GM21367 (cell line): ENCODE measurements around the gene KRT79.
"Not testable (repeated sequence)": the region's sequence is repeated elsewhere in the genome, so short reads cannot be mapped to it uniquely, and the experiment has no call there.

Experiments
- ATAC-seq: cut with Tn5 transposase; IDR thresholded peaks from one replicate; pipeline ENCODE4 v1.9.1; 2021; ENCODE audit not compliant: unreplicated experiment

The KRT79 gene

DNA sequence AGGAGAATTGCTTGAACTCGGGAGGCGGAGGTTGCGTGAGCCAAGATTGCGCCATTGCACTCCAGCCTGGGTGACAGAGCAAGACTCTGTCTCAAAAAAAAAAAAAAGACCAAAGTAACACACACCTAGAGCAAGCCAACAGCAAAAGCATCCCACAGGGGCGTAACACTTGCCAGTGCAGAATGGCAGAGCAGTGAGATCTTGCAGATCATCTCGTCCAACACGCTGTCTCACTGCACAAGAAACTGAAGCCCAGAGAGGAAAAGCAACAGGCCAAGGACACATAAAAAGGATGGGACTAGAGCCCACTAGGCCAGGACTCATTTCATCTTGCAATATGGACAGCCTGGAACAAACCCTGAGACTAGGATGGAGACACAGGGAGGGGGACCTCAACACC lies 27.4 kb upstream of the KRT79 start:
- no peak for ATAC-seq

DNA sequence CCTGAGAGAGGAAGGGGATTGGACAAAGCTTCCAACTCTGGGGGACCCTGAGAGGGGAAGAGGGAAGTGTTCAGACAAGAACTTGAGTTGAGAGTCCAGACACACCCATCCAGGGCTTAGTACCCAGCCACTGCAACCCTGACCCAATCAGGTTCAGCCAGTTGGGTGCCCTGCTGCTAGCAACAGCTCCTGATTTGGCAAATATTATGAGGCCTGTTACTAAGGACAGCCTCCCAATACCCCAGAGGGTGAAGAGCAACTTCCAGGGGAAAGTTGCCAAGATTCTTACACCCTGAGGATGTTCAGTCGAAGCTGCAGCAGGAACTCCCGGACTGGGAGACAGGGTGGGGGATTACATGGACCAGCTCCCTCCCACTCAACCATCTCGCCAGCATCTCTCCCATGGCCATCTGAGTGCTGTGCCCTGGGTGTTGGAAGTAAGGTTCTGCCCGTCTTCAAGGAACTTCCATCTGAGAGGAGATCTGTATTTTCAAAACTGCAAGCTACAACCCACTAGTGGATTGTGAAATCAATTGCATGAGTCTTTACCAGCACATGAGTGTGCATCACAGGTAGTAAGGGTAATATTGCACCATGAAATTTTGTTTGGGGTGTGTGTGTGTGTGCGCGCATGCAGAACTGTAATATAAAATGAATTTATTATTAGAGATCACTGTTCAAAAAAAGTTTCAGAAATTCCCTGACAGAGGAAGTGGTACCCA lies 26.2 kb upstream of the KRT79 start:
- ATAC-seq = no peak

DNA sequence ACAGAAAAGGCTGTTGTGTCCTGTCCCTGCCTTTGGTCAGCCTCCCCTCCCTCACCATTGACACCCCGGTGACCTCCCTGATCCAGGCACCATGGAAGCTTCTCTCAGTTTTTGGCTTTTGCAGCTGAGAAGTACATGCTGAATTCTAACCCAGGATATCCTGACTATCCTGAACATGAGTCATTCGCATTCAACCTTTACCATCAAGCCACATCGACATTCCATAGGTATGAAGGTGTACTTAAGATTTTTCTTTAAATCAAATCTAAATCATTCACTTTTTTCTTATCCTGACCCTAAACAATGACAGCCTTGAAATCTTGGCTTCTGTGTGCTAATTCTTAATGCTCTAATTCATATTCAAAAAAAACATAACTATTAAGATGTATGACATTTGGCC lies 23.4 kb upstream of the KRT79 start:
- no peak for ATAC-seq

DNA sequence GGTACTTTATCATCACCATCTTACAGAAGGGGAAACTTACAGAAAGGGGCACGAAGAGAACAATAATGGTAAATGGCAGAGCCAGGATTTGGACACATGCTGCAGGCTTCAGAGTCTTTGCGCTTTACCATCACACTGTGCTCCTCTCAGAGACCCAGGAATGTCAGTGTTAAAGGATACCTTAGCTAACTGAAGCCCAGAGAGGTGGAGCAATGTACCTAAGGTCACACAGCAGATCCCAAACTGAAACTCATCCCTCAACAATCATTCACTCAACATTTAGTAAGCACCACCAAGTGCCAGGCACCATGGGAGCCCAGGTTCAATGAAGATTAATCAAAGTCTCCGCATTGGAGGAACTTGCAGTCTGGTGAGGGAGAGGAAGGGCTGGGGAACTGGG lies 22.7 kb upstream of the KRT79 start:
- ATAC-seq = no peak

DNA sequence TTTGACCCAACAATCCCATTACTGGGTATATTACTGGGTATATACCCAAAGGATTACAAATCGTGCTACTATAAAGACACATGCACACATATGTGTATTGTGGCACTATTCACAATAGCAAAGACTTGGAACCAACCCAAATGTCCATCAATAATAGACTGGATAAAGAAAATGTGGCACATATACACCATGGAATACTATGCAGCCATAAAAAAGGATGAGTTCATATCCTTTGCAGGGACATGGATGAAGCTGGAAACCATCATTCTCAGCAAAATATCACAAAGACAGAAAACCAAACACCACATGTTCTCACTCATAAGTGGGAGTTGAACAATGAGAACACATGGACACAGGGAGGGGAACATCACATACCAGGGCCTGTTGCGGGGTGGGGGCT lies 22.0 kb upstream of the KRT79 start:
- not testable (repeated sequence) for ATAC-seq

DNA sequence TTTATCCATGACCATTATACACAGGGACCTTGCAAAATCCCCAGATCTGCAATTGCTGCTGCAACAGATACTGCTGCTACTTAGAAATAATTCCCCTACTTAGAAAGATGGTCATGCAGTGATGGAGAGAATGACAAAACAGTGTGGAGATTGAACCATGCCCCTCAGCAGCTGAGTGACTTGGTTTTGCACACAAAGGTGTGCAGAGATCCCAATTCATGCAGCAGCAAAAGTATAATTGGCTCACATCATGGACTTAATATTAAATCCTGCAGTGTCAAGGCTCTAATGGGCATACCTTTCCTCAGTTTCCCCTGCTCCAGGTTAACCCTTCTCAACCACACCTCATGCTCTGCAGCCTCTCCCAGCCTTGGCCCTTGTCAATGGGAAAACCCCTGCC lies 17.7 kb upstream of the KRT79 start:
- no peak for ATAC-seq

DNA sequence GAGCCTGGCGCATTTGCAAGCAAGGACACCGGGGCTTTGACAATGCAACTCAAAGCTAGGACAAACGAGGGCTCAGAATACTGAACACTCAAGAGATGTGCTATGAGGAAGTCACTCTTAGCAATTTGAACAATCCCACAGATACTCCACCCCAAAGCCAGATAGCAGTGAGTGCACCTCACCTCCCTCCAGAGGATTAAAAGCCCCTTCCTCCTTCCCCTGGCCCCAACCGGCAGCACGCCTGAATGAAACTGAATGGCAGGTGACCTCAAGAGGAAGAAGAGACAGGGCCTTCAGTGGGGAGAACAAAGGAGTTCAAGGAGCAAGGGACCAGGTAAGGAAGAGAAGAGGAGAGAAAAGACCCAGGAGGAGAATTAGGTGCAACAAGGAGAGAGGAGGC lies 16.6 kb upstream of the KRT79 start:
- no peak for ATAC-seq

DNA sequence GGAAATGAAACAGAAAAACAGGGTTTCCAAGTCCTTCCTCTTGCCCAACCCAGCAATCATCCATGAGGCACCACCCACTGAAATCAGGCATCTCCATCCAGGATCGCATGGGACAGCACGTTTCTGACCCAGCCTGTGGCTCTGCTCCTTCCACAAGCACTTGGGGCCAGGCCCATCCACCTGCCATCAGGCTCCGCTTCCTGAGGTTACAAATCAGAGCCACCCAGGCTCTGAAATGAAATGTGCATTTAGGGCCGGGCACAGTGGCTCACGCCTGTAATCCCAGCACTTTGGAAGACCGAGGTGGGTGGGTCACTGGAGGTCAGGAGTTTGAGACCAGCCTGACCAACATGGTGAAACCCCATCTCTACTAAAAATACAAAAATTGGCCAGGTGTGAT lies 15.4 kb upstream of the KRT79 start:
- ATAC-seq = no peak

DNA sequence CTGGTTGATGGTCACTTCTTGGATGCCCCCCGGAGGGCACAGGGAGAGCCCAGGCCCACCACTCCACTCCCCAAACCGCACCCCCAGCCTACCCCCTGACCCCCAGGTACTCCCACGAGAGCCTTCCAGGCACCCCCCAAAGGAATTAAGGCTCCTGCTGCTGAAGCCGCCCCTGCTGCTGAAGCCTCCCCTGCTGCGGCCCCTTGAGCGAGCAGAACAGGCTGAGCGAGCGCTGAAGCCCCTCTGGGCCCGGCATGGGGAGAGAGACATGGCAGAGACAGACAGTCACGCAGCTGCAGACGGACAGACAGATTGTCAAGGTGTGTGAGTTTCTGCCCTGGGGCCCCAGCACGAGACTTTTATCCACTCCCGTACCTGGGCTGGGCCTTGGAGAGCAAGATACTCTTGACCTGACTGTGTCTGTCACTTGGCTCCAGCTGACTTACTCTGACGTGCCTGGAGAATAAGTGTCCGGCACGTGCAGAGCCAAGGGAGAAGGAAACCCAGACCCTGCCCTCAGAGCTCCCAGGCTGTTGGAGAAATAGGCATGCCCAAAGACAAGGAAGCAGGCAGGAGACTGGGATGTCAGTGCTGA lies 14.6 kb upstream of the KRT79 start, which contains the start of gene KRT78:
Gene KRT78, minus strand, starts transcription at position 334 of the 595 bp plus-strand sequence. Its CDS starts 64 bp downstream, at position 270.
- no peak for ATAC-seq

DNA sequence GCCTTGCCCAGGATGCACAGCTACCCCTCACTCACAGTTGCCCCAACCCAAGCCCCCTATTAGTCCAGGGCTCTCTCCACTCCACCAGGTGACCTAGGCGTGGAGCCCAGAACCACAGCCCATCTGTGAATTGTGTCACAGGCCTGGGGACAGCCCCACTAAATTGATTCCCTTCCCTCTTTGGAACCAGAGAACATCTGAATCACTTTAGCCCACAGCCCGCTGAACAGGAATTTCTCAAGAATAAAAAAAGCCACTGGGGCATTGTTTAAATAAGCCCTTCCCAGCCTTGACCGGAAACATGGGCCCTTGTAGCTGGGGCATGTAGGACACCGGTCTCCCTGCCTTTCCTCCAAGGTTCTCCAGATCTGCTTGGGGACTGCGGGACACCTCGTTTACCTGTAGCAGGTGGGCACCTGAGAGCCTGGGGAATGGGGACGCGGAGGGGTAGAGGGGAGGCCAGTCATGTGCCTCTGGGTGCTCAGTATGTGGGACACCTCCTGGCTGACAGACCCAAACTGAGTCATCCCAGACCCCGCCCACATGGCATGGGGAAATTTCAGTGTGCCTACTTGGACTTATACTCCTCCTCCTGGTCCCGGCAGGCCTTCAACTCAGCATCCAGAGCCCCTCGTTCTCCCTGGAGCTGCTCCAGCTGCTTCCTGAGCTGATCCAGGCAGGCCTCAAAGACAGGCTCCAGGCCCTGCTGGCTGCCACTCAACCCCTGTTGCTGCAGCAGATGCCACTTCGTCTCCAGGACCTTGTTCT lies 13.4 kb upstream of the KRT79 start:
- ATAC-seq = no peak

DNA sequence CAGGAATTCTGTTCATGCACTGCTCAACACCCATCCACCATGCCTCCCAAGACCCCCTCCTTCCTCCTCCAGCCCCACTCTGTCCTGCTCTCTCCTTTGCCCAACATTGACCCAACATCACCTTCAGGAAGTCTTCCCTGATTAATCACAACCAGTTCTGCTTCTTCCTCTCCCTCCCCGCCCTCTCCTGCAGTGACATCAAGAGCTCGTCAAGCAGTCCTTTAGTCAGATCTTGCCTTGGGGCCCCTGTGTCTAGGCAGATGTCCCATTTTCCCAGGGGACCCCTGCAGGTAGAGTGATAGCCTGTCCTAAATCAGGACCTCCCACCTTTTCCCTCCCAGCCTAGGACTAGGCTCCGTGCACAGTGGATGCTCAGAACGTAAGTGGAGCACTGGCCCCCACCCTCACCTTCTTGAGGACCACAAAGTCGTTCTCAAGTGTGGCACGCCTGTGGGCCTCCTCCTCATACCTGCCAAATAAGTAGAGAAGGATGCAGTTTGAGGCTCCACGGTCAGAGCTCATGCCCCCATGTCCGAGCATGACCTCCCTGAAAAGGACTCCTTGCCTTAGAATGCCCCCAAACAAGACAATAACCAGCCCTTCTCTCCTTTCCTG lies 12.4 kb upstream of the KRT79 start:
- no peak for ATAC-seq

DNA sequence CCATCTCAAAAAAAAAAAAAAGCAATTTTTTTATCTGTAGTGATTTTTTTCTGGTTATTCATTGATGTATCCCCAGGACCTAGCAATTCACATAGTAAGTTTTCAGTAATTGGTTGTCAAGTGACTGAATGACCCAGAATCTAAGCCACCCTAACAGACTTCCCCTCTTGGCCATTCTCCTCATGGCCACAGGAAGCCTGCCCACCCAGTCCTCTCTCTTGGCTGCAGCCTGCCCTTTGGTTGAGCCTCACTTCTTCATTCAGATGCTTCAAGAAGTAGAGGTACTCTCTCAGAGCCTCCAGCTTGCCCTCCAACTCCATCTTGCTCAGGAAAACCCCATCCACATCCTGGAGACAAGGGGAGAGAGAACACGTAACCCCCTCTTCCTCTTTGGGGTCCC lies 11.8 kb upstream of the KRT79 start:
- ATAC-seq = no peak

DNA sequence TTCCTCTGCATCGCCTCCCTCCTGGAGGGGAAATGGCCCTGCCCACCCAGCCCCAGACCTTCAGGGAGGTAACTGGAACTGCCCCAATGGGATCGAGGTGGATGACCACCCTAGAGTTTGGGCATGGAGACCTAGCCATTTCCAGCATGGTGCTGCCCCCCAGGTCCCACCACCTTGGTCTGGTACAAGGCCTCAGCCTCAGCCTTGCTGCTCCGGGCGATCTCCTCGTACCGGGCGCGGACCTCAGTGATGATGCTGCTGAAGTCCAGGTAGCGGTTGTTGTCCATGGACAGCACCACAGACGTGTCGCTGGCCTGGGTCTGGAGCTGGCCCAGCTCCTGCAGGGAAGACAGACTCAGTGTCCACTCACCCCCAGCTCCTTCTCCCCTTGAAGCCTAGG lies 10.3 kb upstream of the KRT79 start:
- no peak for ATAC-seq

DNA sequence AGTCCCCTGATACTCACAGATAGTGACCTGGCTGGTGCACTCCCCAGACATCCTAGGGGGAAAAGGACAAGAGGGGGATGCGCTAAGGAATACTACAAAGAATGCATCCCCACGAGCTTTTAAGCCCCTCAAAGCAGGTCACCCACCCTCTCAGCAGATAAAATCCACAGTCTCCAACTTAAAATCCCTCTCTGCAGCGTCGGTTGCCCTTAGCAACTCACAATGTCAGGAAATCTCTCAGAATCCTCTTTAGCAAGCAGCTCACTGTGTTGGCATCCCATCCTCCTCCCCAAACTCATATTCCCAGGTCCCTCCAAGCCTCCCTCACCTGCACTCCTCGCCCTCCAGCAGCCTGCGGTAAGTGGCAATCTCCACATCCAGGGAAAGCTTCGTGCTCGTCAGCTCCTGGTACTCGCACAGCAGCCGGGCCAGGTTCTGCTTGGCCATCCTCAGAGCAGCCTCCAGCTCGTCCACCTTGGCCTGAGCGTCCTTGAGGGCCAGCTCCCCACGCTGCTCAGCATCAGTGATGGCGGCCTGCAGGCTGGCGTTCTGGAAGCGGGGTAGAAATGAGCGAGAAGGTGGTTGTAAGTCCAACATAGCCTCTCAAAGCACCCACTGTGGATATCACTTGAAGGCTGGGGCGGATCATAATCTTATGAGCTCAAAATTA lies 5.5 kb upstream of the KRT79 start:
- no peak for ATAC-seq

DNA sequence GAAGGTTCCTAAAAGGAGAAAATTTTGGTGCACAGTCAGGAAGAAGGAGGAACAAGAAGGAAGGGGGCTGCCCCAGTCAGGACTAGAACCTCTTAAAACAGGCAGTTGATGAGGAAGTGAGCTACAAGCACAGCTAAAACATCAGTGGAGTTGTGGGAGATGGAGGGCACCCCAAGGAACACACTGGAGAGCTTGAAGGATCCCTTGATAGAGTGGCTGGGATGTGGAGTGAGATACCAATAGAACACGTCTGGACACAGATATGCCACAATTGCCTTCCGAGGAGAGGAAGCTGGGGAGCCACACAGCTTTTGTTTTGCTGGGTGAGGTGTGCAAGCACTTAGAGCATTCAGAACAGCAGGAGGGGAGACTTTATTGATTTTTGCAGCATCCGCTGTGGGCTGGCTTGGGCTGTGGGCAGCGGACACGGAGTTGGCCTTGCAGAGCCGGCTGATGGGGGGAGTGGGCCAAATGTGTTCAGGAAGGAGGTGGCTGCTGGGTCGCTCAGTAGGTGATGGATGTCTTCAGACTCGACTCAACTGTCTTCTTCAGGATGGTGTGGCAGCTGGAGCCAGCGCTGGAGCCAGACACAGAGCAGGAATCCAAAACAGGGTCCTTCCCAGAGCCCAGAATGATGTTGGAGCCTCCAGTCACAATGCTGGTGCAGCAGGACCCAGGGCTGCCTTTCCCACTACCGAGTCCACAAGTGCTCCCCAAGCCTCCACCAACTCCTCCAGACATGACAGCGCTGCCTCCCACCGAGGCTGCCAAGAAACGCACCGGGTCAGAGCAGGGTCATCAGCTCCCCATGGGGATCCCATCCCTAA lies 4.7 kb upstream of the KRT79 start:
- ATAC-seq = no peak

DNA sequence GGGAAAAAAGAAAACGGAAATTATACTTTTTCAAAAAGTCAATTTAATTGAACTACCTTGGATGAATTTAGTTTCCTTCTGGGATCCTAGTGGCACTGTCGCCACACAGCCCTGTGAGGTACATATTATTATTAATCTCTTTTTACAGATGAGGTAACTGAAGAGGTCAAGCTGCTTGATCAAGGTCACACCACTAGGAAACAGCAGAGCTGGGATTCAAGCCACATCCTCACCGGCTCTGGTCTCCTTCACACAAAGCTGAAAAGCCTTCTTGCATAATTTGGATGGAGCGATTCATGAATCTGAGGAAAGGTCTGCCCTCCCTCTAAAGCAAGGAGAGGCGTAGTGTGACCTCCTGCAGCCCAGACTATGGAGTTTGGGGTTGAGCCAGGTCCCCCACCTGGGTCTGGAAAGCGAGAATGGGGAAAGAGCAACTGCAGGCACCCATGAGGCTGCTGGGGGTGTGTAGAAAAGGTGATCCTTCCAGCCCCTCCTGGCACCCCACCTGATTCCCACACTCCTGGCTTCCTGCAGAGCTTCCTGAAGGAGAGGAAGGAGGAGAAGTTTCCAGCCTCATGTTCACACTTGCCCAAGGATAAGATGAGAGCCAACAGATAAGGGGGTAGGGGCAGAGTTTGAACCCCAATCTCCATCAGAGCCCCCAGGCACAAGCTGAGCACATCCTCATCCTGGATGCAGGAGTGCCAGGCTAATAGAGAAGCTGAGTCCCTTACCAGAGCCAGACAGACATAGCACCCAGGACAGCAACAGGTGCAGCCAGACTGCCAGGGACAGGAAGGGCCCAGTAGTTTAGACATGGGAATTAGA lies 3.9 kb upstream of the KRT79 start:
- ATAC-seq = no peak

DNA sequence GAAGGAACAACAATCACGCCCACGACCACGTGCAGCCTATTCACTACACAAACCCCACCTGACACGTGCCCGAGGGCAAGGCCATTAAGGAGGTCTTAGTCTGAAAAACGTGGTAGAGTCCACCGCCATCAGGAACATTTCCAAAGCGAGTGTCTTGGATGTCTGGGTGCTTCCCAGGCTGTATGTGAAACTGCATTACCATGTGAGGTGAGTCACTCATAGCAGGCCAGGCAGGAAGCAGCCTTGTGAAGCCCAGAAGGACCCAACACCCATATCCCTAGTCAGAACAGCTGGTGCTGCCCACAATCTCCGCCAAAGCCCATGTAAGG lies 3.3 kb upstream of the KRT79 start:
- no peak for ATAC-seq

DNA sequence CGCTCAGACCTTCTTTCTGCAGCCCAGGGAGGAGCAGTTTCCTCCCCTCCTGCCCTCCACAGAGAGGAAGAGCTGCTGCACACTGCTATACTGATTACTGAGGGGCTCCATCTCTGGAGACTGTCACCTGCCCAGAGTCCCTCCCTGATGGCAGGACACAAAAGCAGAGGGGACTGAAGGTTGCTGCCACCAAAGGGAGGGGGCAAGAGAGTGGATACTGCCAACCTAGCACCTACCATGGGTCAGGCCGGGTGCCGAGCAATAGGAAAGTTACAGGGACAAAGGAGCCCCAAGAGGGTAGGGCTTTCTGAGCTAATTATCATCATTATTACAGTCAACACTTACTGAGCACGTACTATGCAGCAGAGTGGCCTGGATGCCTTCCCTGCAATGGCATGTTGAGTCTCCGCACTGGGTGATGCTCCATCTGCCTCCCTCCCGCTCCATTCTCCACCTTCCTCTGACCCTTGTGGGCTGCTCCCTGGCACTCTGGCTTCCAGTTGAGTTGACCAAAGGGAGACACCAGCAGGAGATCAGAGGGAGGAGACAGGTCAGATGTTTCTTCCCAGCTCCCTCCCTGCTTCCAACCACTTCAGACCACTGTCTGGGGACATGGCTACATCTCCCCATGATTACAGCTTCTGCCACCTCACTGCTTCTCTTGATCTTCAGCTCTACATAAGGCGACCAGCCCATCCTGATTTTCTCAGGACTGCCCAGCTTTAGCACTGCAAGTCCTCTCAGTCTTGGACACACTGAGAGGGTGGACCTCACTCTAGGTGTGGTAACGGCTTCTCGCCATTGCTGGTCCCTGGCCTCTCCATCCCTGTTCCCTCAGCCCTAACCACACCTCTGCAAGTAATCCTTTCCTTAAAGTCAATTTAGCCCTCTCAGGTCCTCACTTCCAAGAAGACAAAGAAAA lies 2.6 kb upstream of the KRT79 start:
- no peak for ATAC-seq

DNA sequence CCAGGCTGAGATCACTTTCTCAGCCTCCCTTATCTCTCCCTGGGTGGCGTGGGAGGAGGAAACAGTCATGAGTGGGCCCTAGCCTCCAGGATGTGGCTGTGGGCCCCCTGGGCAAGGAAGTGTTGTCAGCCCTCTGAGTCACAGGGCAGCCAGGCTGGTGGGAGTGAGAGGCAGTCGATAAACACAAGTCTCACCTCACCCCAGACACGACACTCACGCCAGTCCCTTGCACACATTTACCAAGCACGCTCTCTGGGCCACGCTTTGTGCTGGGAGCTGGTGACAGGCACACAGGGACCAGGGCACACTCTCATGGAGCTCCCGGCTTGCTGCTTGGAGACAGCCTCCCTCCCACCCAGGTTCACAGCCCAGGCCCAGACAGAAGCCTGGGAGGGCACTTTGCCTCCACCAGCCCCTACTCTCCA lies 1.9 kb upstream of the KRT79 start:
- no peak for ATAC-seq
